Activated CD4-positive, alpha-beta memory T cell treated with anti-CD3 and anti-CD28 coated beads, Interleukin-2, amount 10 ng/mL, durations not matched to agents 7 days and 5 days (primary cell): ENCODE results near the gene MSS51. TPM values are rescaled to one million over a fixed set of nuclear protein-coding genes. Genes with fewer than 3 reads are reported as not detected.
A peak's percentile ranks its signal among the peaks of the same experiment; 100 is the strongest.

Experiments used
- CTCF ChIA-PET: fragments of 350-600 bp; sonication (Branson Sonifier 250); formaldehyde crosslinking; loops from one replicate; lab custom pipeline; 2021; ENCODE audit warnings: antibody characterized with exemption, inconsistent platforms; lab: Charles Lee
- POLR2A ChIA-PET: fragments of 350-600 bp; sonication (Branson Sonifier 250); formaldehyde crosslinking; loops from one replicate; lab custom pipeline; 2021; ENCODE audit warnings: antibody characterized with exemption; lab: Charles Lee
- DNase-seq: peaks from one replicate; pipeline ENCODE4 v3.0.0-alpha.2; 2020
- H3K27ac Mint-ChIP-seq: one replicate; pipeline ENCODE4 v1.8.0; 2021; ENCODE audit warnings: mild to moderate bottlenecking, mixed read lengths
- H3K27me3 Mint-ChIP-seq: one replicate; pipeline ENCODE4 v1.8.0; 2021; ENCODE audit warnings: mixed read lengths
- H3K36me3 Mint-ChIP-seq: one replicate; pipeline ENCODE4 v1.8.0; 2021; ENCODE audit warnings: low read depth, mixed read lengths
- H3K4me1 Mint-ChIP-seq: one replicate; pipeline ENCODE4 v1.8.0; 2021; ENCODE audit warnings: mixed read lengths
- H3K4me3 Mint-ChIP-seq: one replicate; pipeline ENCODE4 v1.8.0; 2021; ENCODE audit warnings: mild to moderate bottlenecking, mixed read lengths
- H3K9me3 Mint-ChIP-seq: one replicate; pipeline ENCODE4 v1.8.0; 2021; ENCODE audit warnings: mixed read lengths
- total RNA-seq, 2 experiments: library from RNA; stranded (reverse); gene quantifications; one replicate each; pipeline ENCODE4 v1.2.3, GENCODE V29; 2021

The MSS51 gene
- total RNA-seq, 2 experiments from 2014 or later = 2.8 to 3.3 TPM

- Mint-ChIP-seq H3K27me3 (no peaks in the 10 kb centered on the region), H3K9me3 (no peaks in the 10 kb centered on the region), H3K4me3 (no peak overlapping the region), H3K36me3 (peaks cover 72% of the 10 kb centered on the region), H3K4me1 (no peaks in the 10 kb centered on the region), H3K27ac (no peak overlapping the region)
- no peak for DNase-seq
- ChIA-PET CTCF (interaction anchor here (0.7 kb wide), 1 partner anchor 131 kb away, joined by 4 read pairs; no protein-coding TSS in a partner anchor), POLR2A (no interaction called here)
Observed at GRCh38 chr10:73386583-73386982, 46.8 kb downstream of the MSS51 start.

GRCh38 chr10:73379064-73379748 is 54.2 kb downstream of the MSS51 start:
- peaks cover 68% of the 10 kb centered on the region for H3K36me3 Mint-ChIP-seq
- ChIA-PET CTCF (interaction anchor here (0.6 to 1.2 kb wide), 3 partner anchors 14 to 143 kb away, joined by 3 to 5 read pairs (median 3); no protein-coding TSS in a partner anchor), POLR2A (interaction anchor here (1.5 to 1.7 kb wide), 2 partner anchors 20 to 33 kb away, joined by 5 read pairs; partner anchors contain the start of gene CFAP70)
- H3K4me1 Mint-ChIP-seq = peaks cover 13% of the 10 kb centered on the region
- DNase-seq = no peak
- H3K27me3 Mint-ChIP-seq = no peaks in the 10 kb centered on the region
- H3K4me3 Mint-ChIP-seq = no peak overlapping the region
- H3K9me3 Mint-ChIP-seq = no peaks in the 10 kb centered on the region
- peak overlapping the region; percentile 47 for H3K27ac Mint-ChIP-seq

- H3K27me3 Mint-ChIP-seq = no peaks in the 10 kb centered on the region
- H3K9me3 Mint-ChIP-seq = no peaks in the 10 kb centered on the region
- H3K27ac Mint-ChIP-seq = no peak overlapping the region
- peaks cover 60% of the 10 kb centered on the region for H3K36me3 Mint-ChIP-seq
- peaks cover 13% of the 10 kb centered on the region for H3K4me1 Mint-ChIP-seq
- DNase-seq = no peak
- CTCF ChIA-PET = no interaction called here
- POLR2A ChIA-PET = no interaction called here
- no peak overlapping the region for H3K4me3 Mint-ChIP-seq
Observed at GRCh38 chr10:73376679-73377078, 56.7 kb downstream of the MSS51 start.

Other genes with a start within 250 kb of the MSS51 start
- 10 to 100 TPM; 46.9 to 49.6 TPM for gene DNAJC9, start 186.3 kb downstream of the MSS51 start, total RNA-seq
- gene MRPS16, start 180.9 kb downstream of the MSS51 start, total RNA-seq = 10 to 100 TPM; 77.5 to 80.8 TPM
- under 1 TPM; 0.28 to 0.70 TPM for gene CFAP70, start 74.7 kb downstream of the MSS51 start, total RNA-seq
- gene ANXA7, start 19.5 kb downstream of the MSS51 start, total RNA-seq = 100 to 1,000 TPM in 1 of 2 experiments, 10 to 100 TPM in 1; 98.7 to 107 TPM
- gene PPP3CB, start 62.5 kb upstream of the MSS51 start, total RNA-seq = 10 to 100 TPM; 53.4 to 55.4 TPM
- gene USP54, start 157.8 kb upstream of the MSS51 start, total RNA-seq = 1 to 10 TPM; 3.0 to 3.4 TPM
- not detected for gene MYOZ1, start 207.9 kb upstream of the MSS51 start, total RNA-seq
- not detected for gene SYNPO2L, start 222.5 kb upstream of the MSS51 start, total RNA-seq